Stimulated activated naive CD8-positive, alpha-beta T cell treated with anti-CD3 and anti-CD28 coated beads, Interleukin-15, Interleukin-2, amounts not matched to agents 100 U/mL and 50 U/mL, for 24 hours (primary cell): ENCODE data around the gene GBA2.

ENCODE experiments used
- ATAC-seq: fragments of 150-1000 bp; cut with Tn5 transposase; one replicate; pipeline ENCODE4 v1.10.0; 2021
- DNase-seq: peaks from one replicate; pipeline ENCODE4 v3.0.0; 2021

Gene GBA2

GRCh38 chr9:35748858-35749514, at the start of gene GBA2, which contains the start of gene RGP1:
GBA2 (minus strand) TSS chr9:35749228; CDS start chr9:35748704, 524 bp downstream.
RGP1 (plus strand) TSS chr9:35749287; CDS start chr9:35749756, 469 bp downstream.
- peak; percentile 84 for DNase-seq
- peak; percentile 89 for ATAC-seq

- ATAC-seq (no peak), DNase-seq (no peak)
Observed at GRCh38 chr9:35797311-35798109, 48.5 kb upstream of the GBA2 start.

- ATAC-seq (no peak), DNase-seq (no peak)
Observed at GRCh38 chr9:35795695-35796094, 46.7 kb upstream of the GBA2 start.

- ATAC-seq (no peak), DNase-seq (no peak)
Observed at GRCh38 chr9:35793461-35793860, 44.4 kb upstream of the GBA2 start.

- DNase-seq (no peak), ATAC-seq (no peak)
Observed at GRCh38 chr9:35792826-35793225, 43.8 kb upstream of the GBA2 start.

- DNase-seq (no peak), ATAC-seq (no peak)
Observed at GRCh38 chr9:35792024-35792813, 43.2 kb upstream of the GBA2 start.

- DNase-seq (no peak), ATAC-seq (no peak)
Observed at GRCh38 chr9:35791297-35791921, 42.4 kb upstream of the GBA2 start, which contains the start of gene NPR2. NPR2 (plus strand) TSS chr9:35791591; CDS start chr9:35792409, 818 bp downstream.

- ATAC-seq (peak; percentile 74), DNase-seq (peak; percentile 54)
Observed at GRCh38 chr9:35790385-35791296, 41.6 kb upstream of the GBA2 start.

- ATAC-seq (no peak), DNase-seq (no peak)
Observed at GRCh38 chr9:35790025-35790384, 41.0 kb upstream of the GBA2 start.

GRCh38 chr9:35789541-35789940, 40.5 kb upstream of the GBA2 start:
- DNase-seq: no peak
- no peak for ATAC-seq

GRCh38 chr9:35783418-35783817, 34.4 kb upstream of the GBA2 start:
- ATAC-seq (no peak), DNase-seq (no peak)

GRCh38 chr9:35781066-35781465, 32.0 kb upstream of the GBA2 start:
- no peak for ATAC-seq
- DNase-seq: no peak

GRCh38 chr9:35778496-35778895, 29.5 kb upstream of the GBA2 start:
- DNase-seq (no peak), ATAC-seq (no peak)

- DNase-seq (no peak), ATAC-seq (peak; percentile 69)
Observed at GRCh38 chr9:35776018-35776417, 27.0 kb upstream of the GBA2 start.

GRCh38 chr9:35774907-35775635, 26.0 kb upstream of the GBA2 start:
- ATAC-seq: no peak
- DNase-seq: no peak

- DNase-seq: no peak
Observed at GRCh38 chr9:35771943-35772342, 22.9 kb upstream of the GBA2 start.

GRCh38 chr9:35771534-35771933, 22.5 kb upstream of the GBA2 start:
- DNase-seq: no peak
- no peak for ATAC-seq

More at GRCh38 chr9:35771943-35772342, 22.9 kb upstream of the GBA2 start:
- no peak for ATAC-seq

GRCh38 chr9:35771075-35771433, 22.0 kb upstream of the GBA2 start:
- no peak for DNase-seq

GRCh38 chr9:35769763-35770162, 20.7 kb upstream of the GBA2 start:
- DNase-seq (no peak), ATAC-seq (no peak)

More at GRCh38 chr9:35771075-35771433, 22.0 kb upstream of the GBA2 start:
- no peak for ATAC-seq

- ATAC-seq: no peak
Observed at GRCh38 chr9:35767458-35767857, 18.4 kb upstream of the GBA2 start.

More at GRCh38 chr9:35767458-35767857, 18.4 kb upstream of the GBA2 start:
- no peak for DNase-seq
